B cell (primary cell): ENCODE data around the gene ZFYVE21. TPM values are rescaled to one million over a fixed set of nuclear protein-coding genes. Genes with fewer than 3 reads are reported as not detected.

ENCODE experiments used
- ATAC-seq: fragments of 200-7000 bp; cut with Tn5 transposase; one replicate; pipeline ENCODE4 v1.10.0; 2021; ENCODE audit warnings: low read depth, mild to moderate bottlenecking, moderate number of reproducible peaks, moderate library complexity
- CTCF ChIA-PET: fragments of 350-600 bp; sonication (Branson Sonifier 250); formaldehyde crosslinking; loops from one replicate; lab custom pipeline; 2021; ENCODE audit warnings: antibody characterized with exemption, inconsistent platforms; lab: Charles Lee
- POLR2A ChIA-PET: fragments of 350-600 bp; sonication (Branson Sonifier 250); formaldehyde crosslinking; loops from one replicate; lab custom pipeline; 2021; ENCODE audit warnings: antibody characterized with exemption; lab: Charles Lee
- DNase-seq: peaks from one replicate; pipeline ENCODE4 v3.0.0; 2013
- H2AFZ ChIP-seq: 2 replicates; pipeline ENCODE4 v1.6.1; 2012; ENCODE audit warnings: mild to moderate bottlenecking, low read depth, low read length; ENCODE audit not compliant: insufficient read depth, poor library complexity, severe bottlenecking
- H3K27ac ChIP-seq, 2 donors: 1 replicate in 1 of 2; 2 replicates in 1 of 2; pipeline ENCODE4 v1.5.1; 2012 to 2013; ENCODE audit warnings: low read length in 2 of 2, mild to moderate bottlenecking in 2 of 2, moderate library complexity in 1 of 2
- H3K27me3 ChIP-seq, 4 experiments: fragments of 200-600 bp in 1 of 4; sonication (generic) in 1 of 4; replicated peaks in 1 of 4; 1 replicate in 2 of 4; 2 replicates in 2 of 4; pipeline versions ENCODE4 v1.6.1 to v1.7.0; 2013 to 2016; ENCODE audit warnings: low read length in 3 of 4, mild to moderate bottlenecking in 2 of 4, mixed read lengths in 1 of 4, moderate library complexity in 1 of 4; ENCODE audit not compliant: insufficient read depth in 4 of 4, control insufficient read depth in 3 of 4; ENCODE audit errors: control extremely low read depth in 1 of 4
- H3K36me3 ChIP-seq, 2 experiments: replicated peaks in 1 of 2; 1 replicate in 1 of 2; 2 replicates in 1 of 2; pipeline versions ENCODE4 v1.6.1 to v1.7.1; 2013; ENCODE audit warnings: low read length in 1 of 2; ENCODE audit not compliant: insufficient read depth in 2 of 2, control insufficient read depth in 1 of 2; ENCODE audit errors: control extremely low read depth in 1 of 2, extremely low read depth in 1 of 2
- H3K4me1 ChIP-seq, 2 donors: fragments of 200-600 bp in 1 of 2; sonication (generic) in 1 of 2; 1 replicate in 1 of 2; 2 replicates in 1 of 2; pipeline versions ENCODE4 v1.5.1 to v1.6.1; 2013 to 2017; ENCODE audit warnings: low read length in 2 of 2; ENCODE audit not compliant: control insufficient read depth in 2 of 2, insufficient read depth in 2 of 2
- H3K4me2 ChIP-seq: replicated peaks from 2 replicates; pipeline ENCODE3; 2012; ENCODE audit warnings: mild to moderate bottlenecking, low read depth, low read length; ENCODE audit not compliant: poor library complexity, severe bottlenecking
- H3K4me3 ChIP-seq, 5 experiments: fragments of 200-600 bp in 1 of 5; sonication (generic) in 1 of 5; 1 replicate in 3 of 5; 2 replicates in 2 of 5; pipeline versions ENCODE4 v1.5.1 to v1.7.0; 2011 to 2016; ENCODE audit warnings: low read length in 4 of 5, mild to moderate bottlenecking in 4 of 5, low read depth in 2 of 5, control low read depth in 1 of 5, moderate library complexity in 1 of 5; ENCODE audit not compliant: insufficient read depth in 1 of 5; ENCODE audit errors: control extremely low read depth in 1 of 5, extremely low read depth in 1 of 5
- H3K79me2 ChIP-seq: fragments of 200-600 bp; sonication (generic); one replicate; pipeline ENCODE4 v1.6.0; 2016; ENCODE audit warnings: low read length; ENCODE audit not compliant: control insufficient read depth, insufficient read depth
- H3K9ac ChIP-seq: fragments of 200-600 bp; sonication (generic); 2 replicates; pipeline ENCODE4 v1.6.1; 2017; ENCODE audit warnings: mild to moderate bottlenecking, low read length, moderate library complexity
- H3K9me3 ChIP-seq, 3 donors: one replicate each; pipeline versions ENCODE4 v1.6.1 to v1.7.1; 2013; ENCODE audit warnings: low read length in 2 of 3; ENCODE audit not compliant: control insufficient read depth in 2 of 3, insufficient read depth in 1 of 3; ENCODE audit errors: control extremely low read depth in 1 of 3
- H4K20me1 ChIP-seq: 2 replicates; pipeline ENCODE4 v1.6.0; 2012; ENCODE audit warnings: mild to moderate bottlenecking, low read length; ENCODE audit not compliant: insufficient read depth, control insufficient read depth, poor library complexity, severe bottlenecking
- H3K27ac Mint-ChIP-seq: one replicate; pipeline ENCODE4 v1.8.0; 2021; ENCODE audit warnings: mixed read lengths
- H3K27me3 Mint-ChIP-seq: one replicate; pipeline ENCODE4 v1.8.0; 2021; ENCODE audit warnings: mixed read lengths
- H3K4me1 Mint-ChIP-seq: one replicate; pipeline ENCODE4 v1.8.0; 2021; ENCODE audit warnings: mixed read lengths
- H3K4me3 Mint-ChIP-seq: one replicate; pipeline ENCODE4 v1.8.0; 2021; ENCODE audit warnings: mixed read lengths
- H3K9me3 Mint-ChIP-seq: one replicate; pipeline ENCODE4 v1.8.0; 2022; ENCODE audit warnings: mixed read lengths; ENCODE audit not compliant: insufficient read depth
- EZH2 ChIP-seq: IDR thresholded peaks from 2 replicates; pipeline ENCODE4 v1.6.1; 2012; ENCODE audit warnings: borderline replicate concordance, low read depth, mild to moderate bottlenecking, moderate library complexity, low read length; ENCODE audit not compliant: insufficient read depth, poor library complexity, severe bottlenecking
- WGBS: methylation state at CpG from one replicate; pipeline ENCODE4 v1.1.5; 2013; ENCODE audit warnings: missing lambda C conversion rate; ENCODE audit not compliant: insufficient coverage; 5-methylcytosine and 5-hydroxymethylcytosine counted together
- intact Hi-C: fragments of 100-400 bp; cut with micrococcal nuclease; formaldehyde crosslinking; loops from one replicate; pipeline ENCODE4 v1.10.0; 2022
- polyA plus RNA-seq: library from polyadenylated mRNA; depleted of rRNA; stranded (reverse); fragments of >200 nt; gene quantifications from 2 replicates; pipeline ENCODE4 v1.2.3, GENCODE V29; 2012
- total RNA-seq, 2 donors: library from RNA; stranded (reverse); fragments of 120-200 nt in 1 of 2; gene quantifications; 1 replicate in 1 of 2; 2 replicates in 1 of 2; pipeline versions ENCODE4 v1.2.3 to v1.2.4, GENCODE V29; 2013 to 2022
- TF ChIP-seq, protein P1 (sequence below): fragments of 200-600 bp; IDR thresholded peaks from one replicate; pipeline ENCODE4 v1.8.0; 2022; ENCODE audit warnings: antibody characterized with exemption, mild to moderate bottlenecking

Gene ZFYVE21
- total and polyA plus RNA-seq, 2 donors (not counting 1 experiment from before 2014, with no cell fraction given), result 17.0 to 18.6 TPM

- no peak for TF ChIP-seq EZH2
- TF ChIP-seq, protein P1, sequence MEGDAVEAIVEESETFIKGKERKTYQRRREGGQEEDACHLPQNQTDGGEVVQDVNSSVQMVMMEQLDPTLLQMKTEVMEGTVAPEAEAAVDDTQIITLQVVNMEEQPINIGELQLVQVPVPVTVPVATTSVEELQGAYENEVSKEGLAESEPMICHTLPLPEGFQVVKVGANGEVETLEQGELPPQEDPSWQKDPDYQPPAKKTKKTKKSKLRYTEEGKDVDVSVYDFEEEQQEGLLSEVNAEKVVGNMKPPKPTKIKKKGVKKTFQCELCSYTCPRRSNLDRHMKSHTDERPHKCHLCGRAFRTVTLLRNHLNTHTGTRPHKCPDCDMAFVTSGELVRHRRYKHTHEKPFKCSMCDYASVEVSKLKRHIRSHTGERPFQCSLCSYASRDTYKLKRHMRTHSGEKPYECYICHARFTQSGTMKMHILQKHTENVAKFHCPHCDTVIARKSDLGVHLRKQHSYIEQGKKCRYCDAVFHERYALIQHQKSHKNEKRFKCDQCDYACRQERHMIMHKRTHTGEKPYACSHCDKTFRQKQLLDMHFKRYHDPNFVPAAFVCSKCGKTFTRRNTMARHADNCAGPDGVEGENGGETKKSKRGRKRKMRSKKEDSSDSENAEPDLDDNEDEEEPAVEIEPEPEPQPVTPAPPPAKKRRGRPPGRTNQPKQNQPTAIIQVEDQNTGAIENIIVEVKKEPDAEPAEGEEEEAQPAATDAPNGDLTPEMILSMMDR, result no peak
- intact Hi-C loops, result loop anchor here (5.0 kb wide), 1 partner anchor 71 kb away; the partner anchor contains the start of gene KLC1
- H3K9me3 Mint-ChIP-seq, result no peaks in the 10 kb centered on the region
- Histone ChIP-seq H4K20me1 (peaks cover 50% of the 10 kb centered on the region), H3K9ac (no peak overlapping the region), H3K36me3 (peaks cover 0 to 48% of the 10 kb centered on the region in 2 experiments), H3K79me2 (peaks cover 11% of the 10 kb centered on the region), H3K4me1 (peaks cover 57 to 60% of the 10 kb centered on the region in 2 donors), H3K27me3 (no peaks in the 10 kb centered on the region), H3K27ac (peak overlapping the region; percentile 3 to 38), H3K9me3 (no peaks in the 10 kb centered on the region), H3K4me2 (peak overlapping the region; percentile 51), H3K4me3 (no peak overlapping the region), H2AFZ (no peak overlapping the region)
- 76% methylated on average over 32 of the region's 33 CpGs for WGBS
- ChIA-PET CTCF (no interaction called here), POLR2A (interaction anchor here (0.5 kb wide), 1 partner anchor 12 kb away, joined by 3 read pairs; no protein-coding TSS in a partner anchor)
- H3K4me3 Mint-ChIP-seq, result peak overlapping the region; percentile 13
- H3K27ac Mint-ChIP-seq, result peak overlapping the region; percentile 41
- peaks cover 67% of the 10 kb centered on the region for H3K4me1 Mint-ChIP-seq
- no peaks in the 10 kb centered on the region for H3K27me3 Mint-ChIP-seq
- DNase-seq (peak; percentile 65), ATAC-seq (peak; percentile 61)
These were observed 17.0 kb upstream of the ZFYVE21 start for GRCh38 chr14:103698380-103699260.

GRCh38 chr14:103699261-103699661, 16.3 kb upstream of the ZFYVE21 start:
- Histone ChIP-seq H3K36me3 (peaks cover 0 to 51% of the 10 kb centered on the region in 2 experiments), H3K9ac (no peak overlapping the region), H3K27ac (no peak overlapping the region), H3K9me3 (no peaks in the 10 kb centered on the region), H3K4me2 (peak overlapping the region; percentile 51), H4K20me1 (peaks cover 50% of the 10 kb centered on the region), H3K4me1 (peaks cover 57 to 60% of the 10 kb centered on the region in 2 donors), H3K4me3 (no peak overlapping the region), H3K79me2 (peaks cover 11% of the 10 kb centered on the region), H2AFZ (no peak overlapping the region), H3K27me3 (no peaks in the 10 kb centered on the region)
- no peaks in the 10 kb centered on the region for H3K27me3 Mint-ChIP-seq
- ATAC-seq, result no peak
- H3K9me3 Mint-ChIP-seq, result no peaks in the 10 kb centered on the region
- WGBS, result 90% methylated on average over 14 of the region's 17 CpGs
- H3K27ac Mint-ChIP-seq, result peak overlapping the region; percentile 41
- peaks cover 71% of the 10 kb centered on the region for H3K4me1 Mint-ChIP-seq
- intact Hi-C loops, result loop anchor here (5.0 kb wide), 1 partner anchor 72 kb away; the partner anchor contains the start of gene KLC1
- CTCF ChIA-PET, result no interaction called here
- H3K4me3 Mint-ChIP-seq, result peak overlapping the region; percentile 13
- POLR2A ChIA-PET, result no interaction called here
- DNase-seq, result no peak
- no peak for TF ChIP-seq EZH2
- TF ChIP-seq, protein P1, result no peak
